B cell (primary cell): ENCODE data around the gene RPA1. TPM values are rescaled to one million over a fixed set of nuclear protein-coding genes. Genes with fewer than 3 reads are reported as not detected.
A peak's percentile ranks its signal among the peaks of the same experiment; 100 is the strongest.

Source experiments
- ATAC-seq: fragments of 200-7000 bp; cut with Tn5 transposase; one replicate; pipeline ENCODE4 v1.10.0; 2021; ENCODE audit warnings: low read depth, mild to moderate bottlenecking, moderate number of reproducible peaks, moderate library complexity
- CTCF ChIA-PET: fragments of 350-600 bp; sonication (Branson Sonifier 250); formaldehyde crosslinking; loops from one replicate; lab custom pipeline; 2021; ENCODE audit warnings: antibody characterized with exemption, inconsistent platforms; lab: Charles Lee
- POLR2A ChIA-PET: fragments of 350-600 bp; sonication (Branson Sonifier 250); formaldehyde crosslinking; loops from one replicate; lab custom pipeline; 2021; ENCODE audit warnings: antibody characterized with exemption; lab: Charles Lee
- DNase-seq: peaks from one replicate; pipeline ENCODE4 v3.0.0; 2013
- H2AFZ ChIP-seq: 2 replicates; pipeline ENCODE4 v1.6.1; 2012; ENCODE audit warnings: mild to moderate bottlenecking, low read depth, low read length; ENCODE audit not compliant: insufficient read depth, poor library complexity, severe bottlenecking
- H3K27ac ChIP-seq, 2 donors: 1 replicate in 1 of 2; 2 replicates in 1 of 2; pipeline ENCODE4 v1.5.1; 2012 to 2013; ENCODE audit warnings: low read length in 2 of 2, mild to moderate bottlenecking in 2 of 2, moderate library complexity in 1 of 2
- H3K27me3 ChIP-seq, 4 experiments: fragments of 200-600 bp in 1 of 4; sonication (generic) in 1 of 4; replicated peaks in 1 of 4; 1 replicate in 2 of 4; 2 replicates in 2 of 4; pipeline versions ENCODE4 v1.6.1 to v1.7.0; 2013 to 2016; ENCODE audit warnings: low read length in 3 of 4, mild to moderate bottlenecking in 2 of 4, mixed read lengths in 1 of 4, moderate library complexity in 1 of 4; ENCODE audit not compliant: insufficient read depth in 4 of 4, control insufficient read depth in 3 of 4; ENCODE audit errors: control extremely low read depth in 1 of 4
- H3K36me3 ChIP-seq, 2 experiments: replicated peaks in 1 of 2; 1 replicate in 1 of 2; 2 replicates in 1 of 2; pipeline versions ENCODE4 v1.6.1 to v1.7.1; 2013; ENCODE audit warnings: low read length in 1 of 2; ENCODE audit not compliant: insufficient read depth in 2 of 2, control insufficient read depth in 1 of 2; ENCODE audit errors: control extremely low read depth in 1 of 2, extremely low read depth in 1 of 2
- H3K4me1 ChIP-seq, 2 donors: fragments of 200-600 bp in 1 of 2; sonication (generic) in 1 of 2; 1 replicate in 1 of 2; 2 replicates in 1 of 2; pipeline versions ENCODE4 v1.5.1 to v1.6.1; 2013 to 2017; ENCODE audit warnings: low read length in 2 of 2; ENCODE audit not compliant: control insufficient read depth in 2 of 2, insufficient read depth in 2 of 2
- H3K4me2 ChIP-seq: replicated peaks from 2 replicates; pipeline ENCODE3; 2012; ENCODE audit warnings: mild to moderate bottlenecking, low read depth, low read length; ENCODE audit not compliant: poor library complexity, severe bottlenecking
- H3K4me3 ChIP-seq, 5 experiments: fragments of 200-600 bp in 1 of 5; sonication (generic) in 1 of 5; 1 replicate in 3 of 5; 2 replicates in 2 of 5; pipeline versions ENCODE4 v1.5.1 to v1.7.0; 2011 to 2016; ENCODE audit warnings: low read length in 4 of 5, mild to moderate bottlenecking in 4 of 5, low read depth in 2 of 5, control low read depth in 1 of 5, moderate library complexity in 1 of 5; ENCODE audit not compliant: insufficient read depth in 1 of 5; ENCODE audit errors: control extremely low read depth in 1 of 5, extremely low read depth in 1 of 5
- H3K79me2 ChIP-seq: fragments of 200-600 bp; sonication (generic); one replicate; pipeline ENCODE4 v1.6.0; 2016; ENCODE audit warnings: low read length; ENCODE audit not compliant: control insufficient read depth, insufficient read depth
- H3K9ac ChIP-seq: fragments of 200-600 bp; sonication (generic); 2 replicates; pipeline ENCODE4 v1.6.1; 2017; ENCODE audit warnings: mild to moderate bottlenecking, low read length, moderate library complexity
- H3K9me3 ChIP-seq, 3 donors: one replicate each; pipeline versions ENCODE4 v1.6.1 to v1.7.1; 2013; ENCODE audit warnings: low read length in 2 of 3; ENCODE audit not compliant: control insufficient read depth in 2 of 3, insufficient read depth in 1 of 3; ENCODE audit errors: control extremely low read depth in 1 of 3
- H4K20me1 ChIP-seq: 2 replicates; pipeline ENCODE4 v1.6.0; 2012; ENCODE audit warnings: mild to moderate bottlenecking, low read length; ENCODE audit not compliant: insufficient read depth, control insufficient read depth, poor library complexity, severe bottlenecking
- H3K27ac Mint-ChIP-seq: one replicate; pipeline ENCODE4 v1.8.0; 2021; ENCODE audit warnings: mixed read lengths
- H3K27me3 Mint-ChIP-seq: one replicate; pipeline ENCODE4 v1.8.0; 2021; ENCODE audit warnings: mixed read lengths
- H3K4me1 Mint-ChIP-seq: one replicate; pipeline ENCODE4 v1.8.0; 2021; ENCODE audit warnings: mixed read lengths
- H3K4me3 Mint-ChIP-seq: one replicate; pipeline ENCODE4 v1.8.0; 2021; ENCODE audit warnings: mixed read lengths
- H3K9me3 Mint-ChIP-seq: one replicate; pipeline ENCODE4 v1.8.0; 2022; ENCODE audit warnings: mixed read lengths; ENCODE audit not compliant: insufficient read depth
- EZH2 ChIP-seq: IDR thresholded peaks from 2 replicates; pipeline ENCODE4 v1.6.1; 2012; ENCODE audit warnings: borderline replicate concordance, low read depth, mild to moderate bottlenecking, moderate library complexity, low read length; ENCODE audit not compliant: insufficient read depth, poor library complexity, severe bottlenecking
- WGBS: methylation state at CpG from one replicate; pipeline ENCODE4 v1.1.5; 2013; ENCODE audit warnings: missing lambda C conversion rate; ENCODE audit not compliant: insufficient coverage; 5-methylcytosine and 5-hydroxymethylcytosine counted together
- intact Hi-C: fragments of 100-400 bp; cut with micrococcal nuclease; formaldehyde crosslinking; loops from one replicate; pipeline ENCODE4 v1.10.0; 2022
- polyA plus RNA-seq: library from polyadenylated mRNA; depleted of rRNA; stranded (reverse); fragments of >200 nt; gene quantifications from 2 replicates; pipeline ENCODE4 v1.2.3, GENCODE V29; 2012
- total RNA-seq, 2 donors: library from RNA; stranded (reverse); fragments of 120-200 nt in 1 of 2; gene quantifications; 1 replicate in 1 of 2; 2 replicates in 1 of 2; pipeline versions ENCODE4 v1.2.3 to v1.2.4, GENCODE V29; 2013 to 2022
- TF ChIP-seq, protein P1 (sequence below): fragments of 200-600 bp; IDR thresholded peaks from one replicate; pipeline ENCODE4 v1.8.0; 2022; ENCODE audit warnings: antibody characterized with exemption, mild to moderate bottlenecking

RPA1 gene
- total and polyA plus RNA-seq, 2 donors (not counting 1 experiment from before 2014, with no cell fraction given), result 27.0 to 94.5 TPM

DNA sequence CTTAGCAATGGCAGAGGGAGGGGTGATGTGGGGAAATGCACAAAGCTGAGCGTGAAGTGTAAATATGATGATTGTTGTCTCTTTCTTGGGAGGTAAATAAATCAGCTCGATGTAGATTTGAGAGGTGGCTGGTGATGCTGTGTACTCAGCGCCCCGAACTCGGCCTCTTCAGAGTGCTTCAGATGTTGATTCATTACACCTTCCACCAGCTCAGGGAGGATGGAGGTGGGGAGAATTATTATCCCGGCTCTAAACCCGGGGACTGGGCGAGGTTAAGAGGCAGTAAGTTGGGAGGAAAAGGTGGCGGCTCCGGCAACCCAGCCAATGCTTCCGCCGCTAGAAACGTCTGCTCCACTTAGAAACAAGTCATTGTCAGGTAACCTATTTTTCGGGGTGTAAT, 86.5 kb downstream of the RPA1 start:
- Histone ChIP-seq H3K4me3 (no peak overlapping the region), H3K4me2 (no peak overlapping the region), H2AFZ (peak overlapping the region; percentile 62), H3K27ac (no peak overlapping the region), H3K9ac (no peak overlapping the region), H4K20me1 (no peaks in the 10 kb centered on the region), H3K36me3 (no peaks in the 10 kb centered on the region), H3K79me2 (no peaks in the 10 kb centered on the region), H3K27me3 (peaks cover 0 to 12% (median 5%) of the 10 kb centered on the region in 4 experiments), H3K4me1 (peaks cover 0 to 7% of the 10 kb centered on the region in 2 donors), H3K9me3 (no peaks in the 10 kb centered on the region)
- intact Hi-C loops, result no loop called here
- 89% methylated on average over 10 of the region's 14 CpGs for WGBS
- Mint-ChIP-seq H3K4me1 (peaks cover 6% of the 10 kb centered on the region), H3K4me3 (no peak overlapping the region), H3K9me3 (no peaks in the 10 kb centered on the region), H3K27ac (no peak overlapping the region), H3K27me3 (peaks cover 16% of the 10 kb centered on the region)
- ChIA-PET CTCF (interaction anchor here (0.7 to 1.2 kb wide), 2 partner anchors 33 to 329 kb away, joined by 3 to 4 read pairs; no protein-coding TSS in a partner anchor), POLR2A (no interaction called here)
- DNase-seq, result no peak
- no peak for ATAC-seq
- TF ChIP-seq, protein P1, sequence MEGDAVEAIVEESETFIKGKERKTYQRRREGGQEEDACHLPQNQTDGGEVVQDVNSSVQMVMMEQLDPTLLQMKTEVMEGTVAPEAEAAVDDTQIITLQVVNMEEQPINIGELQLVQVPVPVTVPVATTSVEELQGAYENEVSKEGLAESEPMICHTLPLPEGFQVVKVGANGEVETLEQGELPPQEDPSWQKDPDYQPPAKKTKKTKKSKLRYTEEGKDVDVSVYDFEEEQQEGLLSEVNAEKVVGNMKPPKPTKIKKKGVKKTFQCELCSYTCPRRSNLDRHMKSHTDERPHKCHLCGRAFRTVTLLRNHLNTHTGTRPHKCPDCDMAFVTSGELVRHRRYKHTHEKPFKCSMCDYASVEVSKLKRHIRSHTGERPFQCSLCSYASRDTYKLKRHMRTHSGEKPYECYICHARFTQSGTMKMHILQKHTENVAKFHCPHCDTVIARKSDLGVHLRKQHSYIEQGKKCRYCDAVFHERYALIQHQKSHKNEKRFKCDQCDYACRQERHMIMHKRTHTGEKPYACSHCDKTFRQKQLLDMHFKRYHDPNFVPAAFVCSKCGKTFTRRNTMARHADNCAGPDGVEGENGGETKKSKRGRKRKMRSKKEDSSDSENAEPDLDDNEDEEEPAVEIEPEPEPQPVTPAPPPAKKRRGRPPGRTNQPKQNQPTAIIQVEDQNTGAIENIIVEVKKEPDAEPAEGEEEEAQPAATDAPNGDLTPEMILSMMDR, result no peak
- TF ChIP-seq EZH2, result no peak

DNA sequence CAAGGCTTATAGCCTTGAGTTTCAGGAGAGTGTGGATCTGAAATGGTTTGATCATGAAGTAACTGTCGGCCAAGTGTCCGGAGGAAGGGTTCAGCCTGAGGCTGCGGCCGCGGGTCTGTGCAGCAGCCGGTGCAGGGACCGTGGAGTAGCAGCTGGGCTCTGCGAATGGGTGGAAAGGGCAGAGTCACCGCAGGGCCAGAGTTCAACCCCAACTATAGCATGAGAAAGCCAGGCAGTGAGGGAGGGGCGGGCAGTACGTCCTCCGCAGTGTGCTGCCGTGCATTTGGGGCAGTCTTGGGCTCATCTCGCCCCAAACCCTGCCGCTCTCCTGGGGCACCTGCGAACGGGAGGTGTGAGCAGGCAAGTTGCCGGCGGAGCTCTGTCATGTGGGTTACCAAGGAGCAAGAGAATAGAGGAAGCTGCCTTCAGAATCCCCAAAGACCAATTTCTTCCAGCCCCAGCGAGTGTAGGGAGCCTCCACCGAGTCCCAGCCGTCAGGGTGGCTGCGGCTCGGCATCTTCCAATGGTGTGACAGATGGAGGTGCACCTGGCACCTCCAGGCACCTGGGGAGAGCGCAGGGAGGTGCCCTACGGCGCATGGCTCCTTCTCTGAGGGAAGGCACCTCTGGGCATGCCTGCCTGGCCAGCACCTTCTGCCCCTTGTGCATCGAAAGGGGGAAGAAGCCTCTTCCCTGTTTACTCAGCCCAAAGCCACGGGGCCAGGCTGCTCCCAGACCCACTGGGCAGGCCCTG, 87.3 kb downstream of the RPA1 start:
- no peaks in the 10 kb centered on the region for H4K20me1 ChIP-seq
- H3K79me2 ChIP-seq, result no peaks in the 10 kb centered on the region
- no peak overlapping the region for H2AFZ ChIP-seq
- peaks cover 0 to 7% of the 10 kb centered on the region in 2 donors for H3K4me1 ChIP-seq
- H3K27ac ChIP-seq, result no peak overlapping the region
- peaks cover 8% of the 10 kb centered on the region for H3K27me3 Mint-ChIP-seq
- no peak overlapping the region for H3K27ac Mint-ChIP-seq
- no peak for DNase-seq
- ChIA-PET CTCF (interaction anchor here (0.7 to 1.2 kb wide), 2 partner anchors 33 to 328 kb away, joined by 3 to 4 read pairs; no protein-coding TSS in a partner anchor), POLR2A (no interaction called here)
- H3K9me3 Mint-ChIP-seq, result no peaks in the 10 kb centered on the region
- no peak overlapping the region for H3K4me2 ChIP-seq
- ATAC-seq, result no peak
- H3K4me1 Mint-ChIP-seq, result peaks cover 6% of the 10 kb centered on the region
- no peak overlapping the region for H3K4me3 ChIP-seq
- no peaks in the 10 kb centered on the region for H3K36me3 ChIP-seq
- no peaks in the 10 kb centered on the region for H3K9me3 ChIP-seq
- H3K27me3 ChIP-seq, result peaks cover 0 to 5% (median 0%) of the 10 kb centered on the region in 4 experiments
- no peak for TF ChIP-seq EZH2
- TF ChIP-seq, protein P1, result no peak
- intact Hi-C loops, result no loop called here
- WGBS, result 92% methylated on average over 26 of the region's 29 CpGs
- no peak overlapping the region for H3K4me3 Mint-ChIP-seq
- H3K9ac ChIP-seq, result no peak overlapping the region
